ENCODE measurements around the gene CELF4. TPM values are rescaled to one million over a fixed set of nuclear protein-coding genes. Genes with fewer than 3 reads are reported as not detected.

The CELF4 gene
- total and polyA plus RNA-seq, 10 of the 15 experiments (the other 5 are each of a cell fraction or from before 2014, with no cell fraction given) = 0.03 to 0.32 TPM; not detected in 8

DNA sequence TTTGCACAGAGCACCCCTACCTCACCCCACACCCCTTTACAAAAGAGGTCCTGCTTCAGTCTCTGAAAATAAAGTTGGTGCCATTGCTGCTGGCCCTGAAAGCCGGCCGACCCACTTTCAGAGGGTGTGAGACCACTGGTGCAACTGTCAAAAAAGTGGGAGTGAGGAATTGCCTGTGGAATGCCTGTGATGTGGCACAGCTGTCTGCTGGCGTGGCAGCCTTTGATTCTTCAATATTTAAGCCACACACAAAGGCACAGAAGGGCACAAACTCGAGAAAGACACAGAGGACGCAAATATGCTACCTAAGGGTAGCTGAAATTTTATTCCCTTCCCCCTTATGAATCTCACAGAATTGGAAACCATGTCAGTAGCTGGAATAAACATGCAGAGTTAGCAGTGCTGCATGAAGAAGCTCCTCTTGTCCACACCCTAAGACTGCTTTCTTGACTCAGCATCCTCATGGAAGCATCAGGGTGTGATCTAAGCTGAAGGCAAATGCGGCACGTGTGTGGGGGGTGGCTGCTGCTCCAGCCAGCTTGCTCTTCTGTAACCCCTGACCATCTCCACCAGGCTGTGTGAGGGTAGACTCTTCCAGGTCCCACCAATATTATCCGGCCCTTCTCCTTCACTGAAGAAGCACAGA is 92.3 kb downstream of the CELF4 start:
- RAD21 ChIA-PET (ENCODE audit: unreplicated experiment) = no interaction called here
- no peak for TF ChIP-seq NR2F1 (conservative IDR thresholded peaks at IDR 0.05)
- Histone ChIP-seq H3K4me3 (no peak overlapping the region), H3K9me3 (replicated peaks; ENCODE audit: control insufficient read depth, insufficient read depth, low read length) (no peaks in the 10 kb centered on the region), H3K4me2 (ENCODE audit: control insufficient read depth, insufficient read depth) (no peak overlapping the region), H2AFZ (ENCODE audit: control insufficient read depth, low read depth, low read length) (no peak overlapping the region), H3K9ac (ENCODE audit: control insufficient read depth, insufficient read depth, low read length) (no peak overlapping the region), H3K4me1 (ENCODE audit: control insufficient read depth, insufficient read depth, low read length) (no peaks in the 10 kb centered on the region), H3K27me3 (replicated peaks in 1 of 2; ENCODE audit: control insufficient read depth in 2 of 2, insufficient read depth in 2 of 2, low read length in 1 of 2) (peaks cover 2 to 3% of the 10 kb centered on the region in 2 experiments; a peak in 3 of 4 replicates), H4K20me1 (ENCODE audit: control insufficient read depth, insufficient read depth) (no peaks in the 10 kb centered on the region), H3K36me3 (ENCODE audit: control insufficient read depth in 2 of 2, insufficient read depth in 2 of 2, low read length in 1 of 2) (no peaks in the 10 kb centered on the region), H3K27ac (ENCODE audit: control insufficient read depth, insufficient read depth) (no peak overlapping the region), H3K79me2 (ENCODE audit: control insufficient read depth, insufficient read depth, low read length) (no peaks in the 10 kb centered on the region)
- DNase-seq (ENCODE audit: low read depth, low spot score) (no peak), ATAC-seq (no peak), FAIRE-seq (no peak)
- in situ Hi-C loops (cut with MboI) = no loop called here
- CTCF ChIA-PET = interaction anchor here (0.6 to 1.3 kb wide), 2 partner anchors 11 to 340 kb away, joined by 3 to 4 read pairs; no protein-coding TSS in a partner anchor
- intact Hi-C loops (cut with micrococcal nuclease; ENCODE audit: unreplicated experiment) = no loop called here
- POLR2A ChIA-PET = no interaction called here
- BruUV-seq (replicated peaks) = no TSS peak
- SMC1A ChIA-PET (ENCODE audit: uncharacterized antibody, unreplicated experiment) = no interaction called here
- 21% methylated on average over 8 of the region's 8 CpGs for WGBS (ENCODE audit: insufficient coverage, insufficient replicate concordance, low lambda C conversion rate, missing lambda C conversion rate)

DNA sequence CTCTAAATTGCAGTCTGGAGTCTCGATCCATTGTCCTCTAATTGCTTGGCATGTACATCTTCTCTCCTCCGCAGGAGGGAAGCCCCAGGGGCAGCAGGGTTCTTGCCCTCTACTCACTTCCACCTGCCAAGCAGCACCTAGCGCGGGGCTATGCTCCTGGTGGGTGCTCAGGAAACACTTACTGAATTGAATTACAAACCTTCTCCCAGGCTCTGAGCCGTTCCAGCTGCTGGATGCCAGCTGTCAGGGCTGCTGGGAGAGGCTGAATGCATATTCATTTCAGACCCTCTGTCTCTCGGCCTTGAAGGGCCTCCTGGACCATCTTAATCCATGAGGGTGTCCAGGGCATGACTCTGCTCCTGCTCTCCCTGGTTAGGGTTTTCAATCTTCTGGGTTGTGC is 94.0 kb downstream of the CELF4 start:
- FAIRE-seq = no peak
- Histone ChIP-seq H4K20me1 (ENCODE audit: control insufficient read depth, insufficient read depth) (no peaks in the 10 kb centered on the region), H3K4me3 (no peak overlapping the region), H3K4me2 (ENCODE audit: control insufficient read depth, insufficient read depth) (no peak overlapping the region), H2AFZ (ENCODE audit: control insufficient read depth, low read depth, low read length) (no peak overlapping the region), H3K9ac (ENCODE audit: control insufficient read depth, insufficient read depth, low read length) (no peak overlapping the region), H3K27me3 (replicated peaks in 1 of 2; ENCODE audit: control insufficient read depth in 2 of 2, insufficient read depth in 2 of 2, low read length in 1 of 2) (peaks cover 2 to 3% of the 10 kb centered on the region in 2 experiments; a peak in 3 of 4 replicates), H3K9me3 (replicated peaks; ENCODE audit: control insufficient read depth, insufficient read depth, low read length) (no peaks in the 10 kb centered on the region), H3K36me3 (ENCODE audit: control insufficient read depth in 2 of 2, insufficient read depth in 2 of 2, low read length in 1 of 2) (no peaks in the 10 kb centered on the region), H3K4me1 (ENCODE audit: control insufficient read depth, insufficient read depth, low read length) (no peaks in the 10 kb centered on the region), H3K27ac (ENCODE audit: control insufficient read depth, insufficient read depth) (no peak overlapping the region), H3K79me2 (ENCODE audit: control insufficient read depth, insufficient read depth, low read length) (no peaks in the 10 kb centered on the region)
- no peak for ATAC-seq
- ChIA-PET POLR2A (no interaction called here), RAD21 (ENCODE audit: unreplicated experiment) (no interaction called here), CTCF (no interaction called here), SMC1A (ENCODE audit: uncharacterized antibody, unreplicated experiment) (no interaction called here)
- intact Hi-C loops (cut with micrococcal nuclease; ENCODE audit: unreplicated experiment) = no loop called here
- in situ Hi-C loops (cut with MboI) = no loop called here
- TF ChIP-seq DPF2 (IDR thresholded peaks at IDR 0.05) (no peak), RB1 (IDR thresholded peaks at IDR 0.05; ENCODE audit: borderline replicate concordance) (no peak), POLR2AphosphoS5 (IDR thresholded peaks at IDR 0.05; ENCODE audit: low read length) (no peak)
- TF ChIP-seq, protein P1, sequence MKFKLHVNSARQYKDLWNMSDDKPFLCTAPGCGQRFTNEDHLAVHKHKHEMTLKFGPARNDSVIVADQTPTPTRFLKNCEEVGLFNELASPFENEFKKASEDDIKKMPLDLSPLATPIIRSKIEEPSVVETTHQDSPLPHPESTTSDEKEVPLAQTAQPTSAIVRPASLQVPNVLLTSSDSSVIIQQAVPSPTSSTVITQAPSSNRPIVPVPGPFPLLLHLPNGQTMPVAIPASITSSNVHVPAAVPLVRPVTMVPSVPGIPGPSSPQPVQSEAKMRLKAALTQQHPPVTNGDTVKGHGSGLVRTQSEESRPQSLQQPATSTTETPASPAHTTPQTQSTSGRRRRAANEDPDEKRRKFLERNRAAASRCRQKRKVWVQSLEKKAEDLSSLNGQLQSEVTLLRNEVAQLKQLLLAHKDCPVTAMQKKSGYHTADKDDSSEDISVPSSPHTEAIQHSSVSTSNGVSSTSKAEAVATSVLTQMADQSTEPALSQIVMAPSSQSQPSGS (IDR thresholded peaks at IDR 0.05; ENCODE audit: low read length) = no peak
- 12% methylated on average over 6 of the region's 6 CpGs for WGBS (ENCODE audit: insufficient coverage, insufficient replicate concordance, low lambda C conversion rate, missing lambda C conversion rate)
- BruUV-seq (replicated peaks) = no TSS peak
- no peak for DNase-seq (ENCODE audit: low read depth, low spot score)

Data from GM12878 (cell line).